GM23338 (cell line): Measurements from ENCODE around the gene NKAIN2. TPM values are rescaled to one million over a fixed set of nuclear protein-coding genes. Genes with fewer than 3 reads are reported as not detected.

ENCODE experiments used
- ATAC-seq: fragments of 200-7000 bp; cut with Tn5 transposase; 3 replicates; pipeline ENCODE4 v1.9.1; 2020
- DNase-seq: peaks from one replicate; pipeline ENCODE4 v3.0.0-alpha.2; 2015; ENCODE audit warnings: low spot score
- H2AFZ ChIP-seq: fragments of 200-600 bp; sonication (generic); 2 replicates; pipeline ENCODE4 v1.8.0; 2016; ENCODE audit warnings: antibody characterized with exemption, mild to moderate bottlenecking, moderate library complexity
- H3F3A ChIP-seq: fragments of 200-600 bp; sonication (generic); replicated peaks from 2 replicates; pipeline ENCODE4 v1.8.0; 2017; ENCODE audit warnings: antibody characterized with exemption, mixed run types, low read depth
- H3K27ac ChIP-seq: fragments of 200-600 bp; sonication (generic); 2 replicates; pipeline ENCODE4 v1.6.1; 2016; ENCODE audit warnings: low read depth
- H3K27me3 ChIP-seq: fragments of 200-600 bp; sonication (generic); 2 replicates; pipeline ENCODE4 v1.8.0; 2016; ENCODE audit warnings: mild to moderate bottlenecking, mixed run types, moderate library complexity; ENCODE audit not compliant: insufficient read depth
- H3K36me3 ChIP-seq: fragments of 200-600 bp; sonication (generic); 2 replicates; pipeline ENCODE4 v1.8.0; 2016; ENCODE audit warnings: mild to moderate bottlenecking; ENCODE audit not compliant: insufficient read depth
- H3K4me1 ChIP-seq: fragments of 200-600 bp; sonication (generic); 2 replicates; pipeline ENCODE4 v1.8.0; 2016; ENCODE audit warnings: mild to moderate bottlenecking, moderate library complexity; ENCODE audit not compliant: insufficient read depth
- H3K4me2 ChIP-seq: fragments of 200-600 bp; sonication (generic); 2 replicates; pipeline ENCODE4 v1.7.1; 2017; ENCODE audit warnings: mixed run types
- H3K4me3 ChIP-seq: fragments of 200-600 bp; sonication (generic); 2 replicates; pipeline ENCODE4 v1.6.1; 2016; ENCODE audit warnings: mixed run types
- H3K79me2 ChIP-seq: fragments of 200-600 bp; sonication (generic); replicated peaks from 2 replicates; pipeline ENCODE4 v1.8.0; 2017; ENCODE audit warnings: mild to moderate bottlenecking; ENCODE audit not compliant: insufficient read depth
- H3K9me2 ChIP-seq: fragments of 200-600 bp; sonication (generic); 2 replicates; pipeline ENCODE4 v1.8.0; 2017; ENCODE audit not compliant: insufficient read depth
- H4K20me1 ChIP-seq: fragments of 200-600 bp; sonication (generic); replicated peaks from 2 replicates; pipeline ENCODE4 v1.8.0; 2017; ENCODE audit warnings: mild to moderate bottlenecking; ENCODE audit not compliant: insufficient read depth
- H3K27ac Mint-ChIP-seq: 2 replicates; pipeline ENCODE4 v1.8.0; 2020; ENCODE audit warnings: inconsistent platforms, mild to moderate bottlenecking, moderate library complexity, mixed read lengths
- H3K27me3 Mint-ChIP-seq: 3 replicates; pipeline ENCODE4 v1.8.0; 2022; ENCODE audit warnings: low read depth, mild to moderate bottlenecking, moderate library complexity, mixed read lengths, inconsistent platforms; ENCODE audit not compliant: insufficient read depth, poor library complexity
- H3K36me3 Mint-ChIP-seq: 3 replicates; pipeline ENCODE4 v1.8.0; 2021; ENCODE audit warnings: low read depth, mild to moderate bottlenecking, inconsistent platforms, moderate library complexity, mixed read lengths
- H3K4me1 Mint-ChIP-seq: 3 replicates; pipeline ENCODE4 v1.8.0; 2020; ENCODE audit warnings: mild to moderate bottlenecking, inconsistent platforms, mixed read lengths
- H3K4me3 Mint-ChIP-seq: 3 replicates; pipeline ENCODE4 v1.8.0; 2021; ENCODE audit warnings: moderate library complexity, mild to moderate bottlenecking, inconsistent platforms, mixed read lengths
- H3K9me3 Mint-ChIP-seq: 3 replicates; pipeline ENCODE4 v1.8.0; 2020; ENCODE audit warnings: moderate library complexity, mild to moderate bottlenecking, inconsistent platforms, mixed read lengths
- CREB1 ChIP-seq: fragments of 250-450 bp; sonication (Bioruptor Pico); IDR thresholded peaks from 2 replicates; pipeline ENCODE4 v1.5.0; 2020; ENCODE audit warnings: low read depth, mild to moderate bottlenecking, moderate library complexity
- CTCF ChIP-seq, 2 experiments: fragments of 200-600 bp in 1 of 2; sonication (generic) in 1 of 2; conservative IDR thresholded peaks; 2 replicates each; pipeline versions ENCODE4 v1.5.1 to v1.6.1; 2016 to 2017; ENCODE audit warnings: antibody characterized with exemption in 2 of 2, low read depth in 2 of 2, mild to moderate bottlenecking in 2 of 2, moderate library complexity in 1 of 2
- EZH2 ChIP-seq: fragments of 200-600 bp; sonication (generic); IDR thresholded peaks from one replicate; pipeline ENCODE4 v1.8.0; 2017; ENCODE audit warnings: antibody characterized with exemption, mild to moderate bottlenecking, low read depth; ENCODE audit not compliant: unreplicated experiment
- EZH2phosphoT487 ChIP-seq: fragments of 200-600 bp; sonication (generic); IDR thresholded peaks from one replicate; pipeline ENCODE4 v1.8.1; 2018; ENCODE audit warnings: antibody characterized with exemption; ENCODE audit not compliant: unreplicated experiment
- JUNB ChIP-seq: IDR thresholded peaks from one replicate; pipeline ENCODE4 v1.6.1; 2016; ENCODE audit warnings: antibody characterized with exemption; ENCODE audit not compliant: unreplicated experiment
- NANOG ChIP-seq: IDR thresholded peaks from 2 replicates; pipeline ENCODE4 v1.6.1; 2016; ENCODE audit warnings: antibody characterized with exemption, borderline replicate concordance
- POLR2AphosphoS5 ChIP-seq: IDR thresholded peaks from 2 replicates; pipeline ENCODE4 v1.6.1; 2016; ENCODE audit warnings: antibody characterized with exemption, low read depth
- STAT1 ChIP-seq: IDR thresholded peaks from one replicate; pipeline ENCODE4 v1.6.1; 2016; ENCODE audit warnings: antibody characterized with exemption; ENCODE audit not compliant: unreplicated experiment
- ZNF114 ChIP-seq: fragments of 250-450 bp; sonication (Bioruptor Pico); IDR thresholded peaks from 2 replicates; pipeline ENCODE4 v1.5.0; 2020; ENCODE audit warnings: mild to moderate bottlenecking, moderate library complexity
- ZNF331 ChIP-seq: fragments of 250-450 bp; sonication (Bioruptor Pico); IDR thresholded peaks from 2 replicates; pipeline ENCODE4 v1.5.0; 2020; ENCODE audit warnings: low read depth, mild to moderate bottlenecking, moderate library complexity
- ZNF462 ChIP-seq: fragments of 250-450 bp; sonication (Bioruptor Pico); IDR thresholded peaks from 2 replicates; pipeline ENCODE4 v1.5.0; 2020; ENCODE audit warnings: mild to moderate bottlenecking, moderate library complexity
- polyA plus RNA-seq: library from polyadenylated mRNA; unstranded; fragments of >200 nt; fragmentation: Nextera tagmentation; extraction: Ambion mirVana; gene quantifications from 2 replicates; pipeline ENCODE4 v1.2.1, GENCODE V29; 2016
- total RNA-seq: library from RNA; depleted of rRNA; stranded (reverse); fragments of >200 nt; shearing (Covaris generic); gene quantifications from 2 replicates; pipeline ENCODE4 v1.2.3, GENCODE V29; 2014
- TF ChIP-seq, protein P1 (sequence below): IDR thresholded peaks from 2 replicates; pipeline ENCODE4 v1.6.1; 2016; ENCODE audit warnings: antibody characterized with exemption
- TF ChIP-seq, protein P2 (sequence below): IDR thresholded peaks from one replicate; pipeline ENCODE4 v1.6.1; 2018; ENCODE audit warnings: antibody characterized with exemption; ENCODE audit not compliant: unreplicated experiment

NKAIN2 gene
- total and polyA plus RNA-seq, 2 experiments from 2014 or later, result 0.39 to 1.1 TPM

DNA sequence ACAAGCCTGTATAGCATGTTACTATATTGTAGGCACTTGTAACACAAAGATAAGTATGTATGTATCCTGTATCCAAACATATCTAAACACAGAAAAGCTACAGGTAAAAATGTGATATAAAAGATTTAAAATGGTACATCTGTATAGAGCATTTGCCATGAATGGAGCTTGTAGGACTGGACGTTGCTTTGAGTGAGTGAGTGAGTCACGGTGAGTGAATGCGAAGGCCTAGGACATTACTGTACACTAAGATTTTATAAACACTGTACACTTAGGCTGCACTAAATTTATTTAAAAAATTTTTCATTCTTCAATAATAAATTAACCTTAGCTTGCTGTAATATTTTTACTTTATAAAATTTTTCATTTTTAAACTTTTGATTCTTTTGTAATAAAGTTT is 136.9 kb downstream of the NKAIN2 start:
- peaks cover 2% of the 10 kb centered on the region; the same call in 1 of the 3 replicates for H3K4me1 Mint-ChIP-seq
- H3K27me3 Mint-ChIP-seq, result no peaks in the 10 kb centered on the region
- no peaks in the 10 kb centered on the region for H3K36me3 ChIP-seq
- H3K4me2 ChIP-seq, result no peak overlapping the region
- ATAC-seq (no peak), DNase-seq (no peak)
- no peaks in the 10 kb centered on the region for H3K79me2 ChIP-seq
- H3K9me3 Mint-ChIP-seq, result no peaks in the 10 kb centered on the region
- no peak overlapping the region for H2AFZ ChIP-seq
- TF ChIP-seq ZNF114, result no peak
- no peak for TF ChIP-seq JUNB
- TF ChIP-seq NANOG, result no peak
- TF ChIP-seq, protein P1, sequence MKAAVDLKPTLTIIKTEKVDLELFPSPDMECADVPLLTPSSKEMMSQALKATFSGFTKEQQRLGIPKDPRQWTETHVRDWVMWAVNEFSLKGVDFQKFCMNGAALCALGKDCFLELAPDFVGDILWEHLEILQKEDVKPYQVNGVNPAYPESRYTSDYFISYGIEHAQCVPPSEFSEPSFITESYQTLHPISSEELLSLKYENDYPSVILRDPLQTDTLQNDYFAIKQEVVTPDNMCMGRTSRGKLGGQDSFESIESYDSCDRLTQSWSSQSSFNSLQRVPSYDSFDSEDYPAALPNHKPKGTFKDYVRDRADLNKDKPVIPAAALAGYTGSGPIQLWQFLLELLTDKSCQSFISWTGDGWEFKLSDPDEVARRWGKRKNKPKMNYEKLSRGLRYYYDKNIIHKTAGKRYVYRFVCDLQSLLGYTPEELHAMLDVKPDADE, result no peak
- TF ChIP-seq, protein P2, sequence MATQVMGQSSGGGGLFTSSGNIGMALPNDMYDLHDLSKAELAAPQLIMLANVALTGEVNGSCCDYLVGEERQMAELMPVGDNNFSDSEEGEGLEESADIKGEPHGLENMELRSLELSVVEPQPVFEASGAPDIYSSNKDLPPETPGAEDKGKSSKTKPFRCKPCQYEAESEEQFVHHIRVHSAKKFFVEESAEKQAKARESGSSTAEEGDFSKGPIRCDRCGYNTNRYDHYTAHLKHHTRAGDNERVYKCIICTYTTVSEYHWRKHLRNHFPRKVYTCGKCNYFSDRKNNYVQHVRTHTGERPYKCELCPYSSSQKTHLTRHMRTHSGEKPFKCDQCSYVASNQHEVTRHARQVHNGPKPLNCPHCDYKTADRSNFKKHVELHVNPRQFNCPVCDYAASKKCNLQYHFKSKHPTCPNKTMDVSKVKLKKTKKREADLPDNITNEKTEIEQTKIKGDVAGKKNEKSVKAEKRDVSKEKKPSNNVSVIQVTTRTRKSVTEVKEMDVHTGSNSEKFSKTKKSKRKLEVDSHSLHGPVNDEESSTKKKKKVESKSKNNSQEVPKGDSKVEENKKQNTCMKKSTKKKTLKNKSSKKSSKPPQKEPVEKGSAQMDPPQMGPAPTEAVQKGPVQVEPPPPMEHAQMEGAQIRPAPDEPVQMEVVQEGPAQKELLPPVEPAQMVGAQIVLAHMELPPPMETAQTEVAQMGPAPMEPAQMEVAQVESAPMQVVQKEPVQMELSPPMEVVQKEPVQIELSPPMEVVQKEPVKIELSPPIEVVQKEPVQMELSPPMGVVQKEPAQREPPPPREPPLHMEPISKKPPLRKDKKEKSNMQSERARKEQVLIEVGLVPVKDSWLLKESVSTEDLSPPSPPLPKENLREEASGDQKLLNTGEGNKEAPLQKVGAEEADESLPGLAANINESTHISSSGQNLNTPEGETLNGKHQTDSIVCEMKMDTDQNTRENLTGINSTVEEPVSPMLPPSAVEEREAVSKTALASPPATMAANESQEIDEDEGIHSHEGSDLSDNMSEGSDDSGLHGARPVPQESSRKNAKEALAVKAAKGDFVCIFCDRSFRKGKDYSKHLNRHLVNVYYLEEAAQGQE, result no peak
- no peak for TF ChIP-seq CREB1 (CRISPR knock-in tag)
- TF ChIP-seq POLR2AphosphoS5, result no peak
- TF ChIP-seq ZNF462 (CRISPR knock-in tag), result no peak
- TF ChIP-seq CTCF (conservative IDR thresholded peaks at IDR 0.05; ENCODE audit: low read depth in 2 of 2), result no peak
- no peak for TF ChIP-seq ZNF331
- no peak for TF ChIP-seq EZH2
- TF ChIP-seq STAT1, result no peak
- no peak for TF ChIP-seq EZH2phosphoT487
- no peak overlapping the region for H3K4me3 Mint-ChIP-seq
- no peaks in the 10 kb centered on the region for H4K20me1 ChIP-seq
- no peaks in the 10 kb centered on the region for H3K9me2 ChIP-seq
- H3K36me3 Mint-ChIP-seq, result no peaks in the 10 kb centered on the region
- H3K27ac Mint-ChIP-seq, result no peak overlapping the region
- no peak overlapping the region for H3K4me3 ChIP-seq
- no peaks in the 10 kb centered on the region for H3K27me3 ChIP-seq
- H3K4me1 ChIP-seq, result no peaks in the 10 kb centered on the region
- H3F3A ChIP-seq, result no peaks in the 10 kb centered on the region
- no peak overlapping the region for H3K27ac ChIP-seq
